Globus pallidus (tissue), 1 donor: Measurements from ENCODE around the gene EIF2B5.

Source experiments
- DNase-seq: peaks from one replicate; pipeline ENCODE4 v3.0.0-alpha.2; 2015; ENCODE audit warnings: low spot score

The EIF2B5 gene

DNA sequence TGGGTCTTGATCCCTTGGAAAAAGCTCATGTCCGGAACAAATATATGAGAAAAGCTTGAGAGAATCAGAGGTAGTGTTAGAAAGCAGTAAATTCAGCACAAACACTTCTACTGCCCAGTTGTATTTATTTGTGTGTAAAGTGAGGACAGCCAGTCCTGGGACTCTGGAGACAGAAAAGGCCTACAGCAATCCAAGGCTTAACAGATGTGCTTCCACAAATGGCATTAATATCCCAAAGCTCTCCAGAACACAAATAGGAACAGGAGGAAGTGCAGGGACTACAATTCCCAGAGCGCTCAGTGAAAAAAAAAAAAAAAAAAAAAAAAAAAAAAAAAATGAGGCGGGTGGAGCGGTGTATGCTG lies 39.1 kb downstream of the EIF2B5 start:
- no peak for DNase-seq

GRCh38 chr3:184174646-184175492 lies 39.7 kb downstream of the EIF2B5 start, which contains the start of gene AP2M1:
Gene AP2M1 (plus strand): TSS chr3:184174855. CDS start chr3:184176994, 2,139 bp downstream.
- peak; percentile 100 for DNase-seq

GRCh38 chr3:184175506-184175905 lies 40.3 kb downstream of the EIF2B5 start:
- no peak for DNase-seq

GRCh38 chr3:184175981-184176376 lies 40.8 kb downstream of the EIF2B5 start:
- DNase-seq = no peak

- DNase-seq = peak; percentile 40
These were observed 41.5 kb downstream of the EIF2B5 start for GRCh38 chr3:184176377-184177330.

GRCh38 chr3:184177331-184177731 lies 42.2 kb downstream of the EIF2B5 start:
- no peak for DNase-seq

DNA sequence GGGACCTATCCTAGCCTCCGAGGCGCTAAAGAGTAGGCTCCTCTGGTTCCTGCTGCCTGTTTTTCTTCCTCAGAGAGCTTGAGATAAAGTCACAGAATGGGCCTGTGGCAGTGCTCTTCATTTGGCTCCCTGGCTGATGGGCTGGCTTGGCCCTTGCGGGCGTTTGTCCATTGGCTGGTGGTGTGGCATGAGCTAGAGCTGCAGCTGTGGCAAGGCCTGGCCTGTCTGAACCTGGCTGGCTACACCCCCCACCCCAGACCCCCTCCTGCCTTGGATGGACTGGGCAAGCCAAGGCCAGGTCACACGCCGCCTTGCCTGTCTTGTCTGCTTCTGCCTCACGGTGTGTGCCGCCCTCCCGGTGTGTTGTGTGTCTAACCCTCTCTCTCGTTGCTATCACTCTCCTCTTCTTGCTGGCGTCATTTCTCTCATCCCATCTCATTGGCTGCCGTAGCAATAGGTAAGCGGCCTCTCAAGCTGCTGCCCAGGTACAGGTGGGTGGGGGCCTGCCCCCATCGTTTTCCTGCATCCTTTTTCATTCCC lies 42.7 kb downstream of the EIF2B5 start:
- DNase-seq = no peak

DNA sequence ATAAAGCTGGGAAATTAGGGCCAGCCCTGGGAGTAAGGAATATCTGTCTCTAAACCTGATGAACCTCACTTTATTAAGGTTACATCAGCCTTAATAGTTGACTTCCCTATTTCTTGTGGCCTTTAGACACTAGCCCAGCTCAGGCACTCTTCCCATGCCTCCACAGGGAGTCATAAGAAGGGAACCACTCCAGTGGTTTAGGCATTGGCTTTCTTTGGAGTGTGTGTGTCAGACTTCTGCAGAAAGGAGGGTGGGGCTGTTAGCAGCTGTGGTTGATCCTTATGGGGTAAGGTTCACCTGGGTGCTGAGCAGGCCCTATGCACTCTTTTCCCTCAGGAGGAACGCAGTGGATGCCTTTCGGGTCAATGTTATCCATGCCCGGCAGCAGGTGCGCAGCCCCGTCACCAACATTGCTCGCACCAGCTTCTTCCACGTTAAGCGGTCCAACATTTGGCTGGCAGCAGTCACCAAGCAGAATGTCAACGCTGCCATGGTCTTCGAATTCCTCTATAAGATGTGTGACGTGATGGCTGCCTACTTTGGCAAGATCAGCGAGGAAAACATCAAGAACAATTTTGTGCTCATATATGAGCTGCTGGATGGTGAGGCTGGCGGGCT lies 43.5 kb downstream of the EIF2B5 start:
- no peak for DNase-seq

DNA sequence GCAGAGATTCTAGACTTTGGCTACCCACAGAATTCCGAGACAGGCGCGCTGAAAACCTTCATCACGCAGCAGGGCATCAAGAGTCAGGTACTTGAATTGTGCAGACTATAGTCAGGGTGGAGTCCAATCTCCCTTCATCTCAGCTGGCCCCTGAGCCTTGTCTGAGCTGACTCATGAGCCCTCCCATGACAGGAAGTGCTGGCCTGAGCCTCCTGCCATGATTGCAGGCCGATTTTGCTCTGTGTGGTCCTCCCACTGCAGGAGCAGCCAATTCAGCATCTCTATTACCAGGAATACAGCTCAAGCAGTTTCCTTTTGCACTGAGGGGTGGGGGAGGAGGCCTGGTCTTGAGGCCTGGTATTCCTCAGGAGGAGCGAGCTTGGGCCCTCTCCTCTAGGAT lies 45.0 kb downstream of the EIF2B5 start:
- DNase-seq = no peak

GRCh38 chr3:184181596-184181995 lies 46.4 kb downstream of the EIF2B5 start:
- DNase-seq = no peak

- DNase-seq = no peak
These were observed 48.5 kb downstream of the EIF2B5 start for GRCh38 chr3:184183679-184184078.

- no peak for DNase-seq
These were observed 49.5 kb downstream of the EIF2B5 start for GRCh38 chr3:184184546-184185230.

DNA sequence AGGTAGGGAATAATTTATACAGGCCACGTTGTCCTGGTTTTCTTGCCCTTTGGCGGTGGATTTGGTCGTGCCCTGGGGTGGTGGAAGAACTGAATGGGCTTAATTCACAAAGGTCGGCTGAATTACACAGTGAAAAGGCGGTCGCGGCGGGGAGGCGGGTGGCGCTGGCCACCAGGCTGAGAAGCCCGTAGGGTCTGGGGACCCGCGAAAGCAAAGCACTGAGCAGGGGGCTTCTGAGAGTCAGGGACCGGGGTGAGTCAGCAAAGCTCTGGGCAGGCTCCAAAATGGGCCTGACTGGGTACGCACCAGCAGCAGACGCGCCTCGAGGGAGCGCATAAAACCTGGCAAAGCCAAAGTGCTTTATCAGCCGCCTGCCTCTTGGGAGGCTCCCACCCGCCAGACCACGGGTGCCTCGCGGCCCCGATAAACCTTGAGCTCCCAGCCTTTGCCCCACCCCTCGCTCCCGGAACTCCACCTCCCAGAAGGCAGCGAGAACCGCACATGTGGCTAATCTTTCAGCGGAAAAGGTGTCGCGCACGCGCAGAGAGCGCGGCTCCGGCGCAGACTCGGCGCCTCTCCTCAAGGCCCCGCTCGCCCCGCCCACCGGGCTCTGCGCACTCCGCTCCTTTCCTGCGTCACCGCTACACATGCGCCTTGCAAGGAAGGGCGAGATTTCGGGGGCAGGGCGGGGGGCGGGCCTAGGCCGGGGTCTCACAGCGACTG lies 50.5 kb downstream of the EIF2B5 start:
- peak; percentile 98 for DNase-seq

DNA sequence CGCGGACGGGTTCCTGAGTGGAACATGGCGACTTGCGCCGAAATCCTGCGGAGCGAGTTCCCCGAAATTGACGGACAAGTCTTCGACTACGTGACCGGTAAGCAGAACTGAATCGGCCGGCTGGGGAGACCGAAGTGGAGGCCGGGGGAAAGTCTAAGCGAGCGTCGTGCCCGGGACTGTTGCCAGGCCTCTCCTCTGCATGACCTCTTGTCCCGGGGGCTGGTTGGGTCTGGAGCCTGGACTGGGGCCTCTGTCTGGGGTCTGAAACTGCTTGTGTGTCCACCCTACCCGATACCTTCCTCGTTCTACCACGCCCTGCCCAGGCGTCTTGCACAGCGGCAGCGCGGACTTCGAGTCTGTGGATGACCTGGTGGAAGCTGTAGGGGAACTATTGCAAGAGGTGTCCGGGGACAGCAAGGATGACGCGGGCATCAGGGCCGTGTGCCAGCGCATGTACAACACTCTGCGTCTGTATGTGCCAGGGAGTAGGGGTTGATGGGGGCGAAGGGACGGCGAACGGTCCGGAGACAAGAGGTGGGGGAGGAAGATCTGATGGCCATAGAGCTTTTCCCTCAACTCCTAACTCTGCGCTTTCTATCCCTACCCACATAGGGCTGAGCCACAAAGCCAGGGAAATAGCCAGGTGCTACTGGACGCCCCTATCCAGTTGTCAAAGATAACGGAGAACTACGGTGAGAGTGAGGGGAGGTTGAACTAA lies 51.2 kb downstream of the EIF2B5 start, which contains the start of gene ABCF3:
ABCF3 (plus strand) TSS at position 16 of the 718 bp plus-strand sequence; CDS start at position 25, 9 bp downstream.
- no peak for DNase-seq

DNA sequence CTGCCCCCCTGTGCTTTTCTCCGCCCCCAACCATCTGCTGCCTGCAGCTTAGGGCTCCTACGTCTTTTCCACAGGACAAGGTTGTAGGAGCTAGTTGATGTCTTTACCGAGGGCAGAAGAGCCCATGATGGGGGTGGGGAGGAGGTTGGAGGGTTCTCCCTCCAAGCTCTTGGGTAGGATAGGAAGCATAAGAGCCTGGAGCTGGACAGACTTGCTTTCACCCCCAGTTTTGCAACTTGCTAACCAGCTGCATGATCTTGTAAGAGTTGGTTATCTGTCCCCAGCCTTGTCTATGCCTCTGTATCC lies 51.7 kb downstream of the EIF2B5 start:
- no peak for DNase-seq

DNA sequence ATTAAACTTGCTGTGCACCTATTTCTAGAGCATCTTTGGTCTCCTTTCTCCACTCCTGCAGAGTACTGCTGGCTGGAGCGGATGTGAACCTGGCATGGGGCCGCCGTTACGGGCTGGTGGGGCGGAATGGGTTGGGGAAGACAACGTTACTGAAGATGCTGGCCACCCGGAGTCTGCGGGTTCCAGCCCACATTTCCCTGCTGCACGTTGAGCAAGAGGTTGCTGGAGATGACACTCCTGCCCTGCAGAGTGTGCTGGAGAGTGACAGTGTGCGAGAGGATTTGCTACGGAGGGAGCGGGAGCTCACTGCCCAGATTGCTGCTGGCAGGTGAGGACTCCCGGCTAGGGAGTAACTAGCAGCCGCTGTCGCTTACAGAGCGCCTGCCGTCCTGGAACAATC lies 52.9 kb downstream of the EIF2B5 start:
- no peak for DNase-seq

- no peak for DNase-seq
These were observed 54.3 kb downstream of the EIF2B5 start for GRCh38 chr3:184189421-184189820.

DNA sequence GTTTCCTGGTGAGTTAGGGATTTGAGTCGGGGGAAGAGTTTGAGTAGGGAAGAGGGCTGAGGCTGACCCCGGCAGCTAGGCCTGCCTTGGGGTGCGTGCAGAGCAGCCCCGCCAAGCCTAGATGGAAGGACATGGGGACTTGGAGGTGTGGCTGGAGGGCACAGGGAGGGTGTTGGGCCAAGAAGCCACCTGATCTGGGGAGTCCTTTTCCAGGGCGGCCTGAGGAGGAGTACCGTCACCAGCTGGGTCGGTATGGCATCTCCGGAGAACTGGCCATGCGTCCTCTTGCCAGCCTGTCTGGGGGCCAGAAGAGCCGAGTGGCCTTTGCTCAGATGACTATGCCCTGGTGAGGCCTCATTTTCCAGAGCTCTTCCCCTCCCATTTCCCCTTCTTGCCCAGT lies 57.7 kb downstream of the EIF2B5 start:
- no peak for DNase-seq

DNA sequence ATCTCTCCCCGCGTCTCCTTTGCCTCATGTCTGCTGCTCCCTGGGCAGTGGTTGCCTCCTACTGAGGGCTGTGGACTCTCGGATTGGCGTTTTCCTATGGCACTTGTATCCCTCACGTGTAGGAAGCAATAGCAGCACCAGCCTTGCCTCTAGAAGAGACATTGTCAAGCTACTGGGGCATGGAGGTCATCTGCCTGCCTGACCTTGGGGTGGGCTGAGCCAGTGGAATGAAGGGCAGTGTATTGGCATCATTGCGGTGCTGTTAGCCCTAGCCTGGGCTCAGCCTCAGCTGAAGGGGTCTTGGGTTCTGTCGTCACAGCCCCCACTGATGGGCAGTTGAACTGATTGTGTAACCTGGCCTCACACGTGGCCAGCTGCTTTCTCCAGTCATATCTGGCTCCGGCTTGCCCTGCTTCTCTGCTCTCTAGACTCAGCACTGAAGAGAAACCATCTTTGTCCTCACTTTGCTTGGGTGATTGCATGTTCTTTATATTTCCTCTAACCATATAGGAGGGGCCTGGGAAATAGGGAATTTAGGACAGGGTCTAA lies 58.9 kb downstream of the EIF2B5 start:
- DNase-seq = no peak
